ENCODE data around the gene CDK15. TPM values are rescaled to one million over a fixed set of nuclear protein-coding genes. Genes with fewer than 3 reads are reported as not detected.

Gene CDK15
- polyA plus RNA-seq, 1 experiment: 18.6 TPM

GRCh38 chr2:201788371-201788770 is 18.0 kb upstream of the CDK15 start:
- CTCF ChIA-PET: interaction anchor here (1.4 kb wide), 1 partner anchor 390 kb away, joined by 3 read pairs; no protein-coding TSS in a partner anchor

GRCh38 chr2:201789395-201789794 is 16.9 kb upstream of the CDK15 start:
- ChIA-PET POLR2A (no interaction called here), CTCF (interaction anchor here (0.5 to 1.4 kb wide), 2 partner anchors 314 to 389 kb away, joined by 3 to 4 read pairs; no protein-coding TSS in a partner anchor)
- Histone ChIP-seq H3K4me3 (ENCODE audit: low read depth, low read length) (no peak overlapping the region), H3K27ac (ENCODE audit: low read depth, low read length) (no peak overlapping the region), H3K9me3 (ENCODE audit: control insufficient read depth, insufficient read depth, low read length) (no peaks in the 10 kb centered on the region; the same call in 1 of the 2 replicates), H3K27me3 (ENCODE audit: control insufficient read depth, insufficient read depth, low read length) (no peaks in the 10 kb centered on the region)
- TF ChIP-seq CTCF (IDR thresholded peaks at IDR 0.05; ENCODE audit: low read depth, low read length): no peak
- DNase-seq (ENCODE audit: low read depth, low spot score): no peak

More at GRCh38 chr2:201788371-201788770, 18.0 kb upstream of the CDK15 start:
- POLR2A ChIA-PET: no interaction called here
- no peak overlapping the region for H3K27ac ChIP-seq (ENCODE audit: low read depth, low read length)
- H3K4me3 ChIP-seq (ENCODE audit: low read depth, low read length): no peak overlapping the region
- no peaks in the 10 kb centered on the region; the same call in 1 of the 2 replicates for H3K9me3 ChIP-seq (ENCODE audit: control insufficient read depth, insufficient read depth, low read length)
- no peaks in the 10 kb centered on the region for H3K27me3 ChIP-seq (ENCODE audit: control insufficient read depth, insufficient read depth, low read length)
- no peak for TF ChIP-seq CTCF (IDR thresholded peaks at IDR 0.05; ENCODE audit: low read depth, low read length)
- no peak for DNase-seq (ENCODE audit: low read depth, low spot score)

- POLR2A ChIA-PET: no interaction called here
- no peaks in the 10 kb centered on the region for H3K27me3 ChIP-seq (ENCODE audit: control insufficient read depth, insufficient read depth, low read length)
- H3K4me3 ChIP-seq (ENCODE audit: low read depth, low read length): no peak overlapping the region
- DNase-seq (ENCODE audit: low read depth, low spot score): no peak
- no peak overlapping the region for H3K27ac ChIP-seq (ENCODE audit: low read depth, low read length)
- CTCF ChIA-PET: no interaction called here
- TF ChIP-seq CTCF (IDR thresholded peaks at IDR 0.05; ENCODE audit: low read depth, low read length): no peak
- H3K9me3 ChIP-seq (ENCODE audit: control insufficient read depth, insufficient read depth, low read length): no peaks in the 10 kb centered on the region; the same call in 1 of the 2 replicates
These were observed 16.0 kb upstream of the CDK15 start for GRCh38 chr2:201790291-201790690.

- ChIA-PET CTCF (no interaction called here), POLR2A (no interaction called here)
- no peaks in the 10 kb centered on the region; the same call in 1 of the 2 replicates for H3K9me3 ChIP-seq (ENCODE audit: control insufficient read depth, insufficient read depth, low read length)
- no peak for TF ChIP-seq CTCF (IDR thresholded peaks at IDR 0.05; ENCODE audit: low read depth, low read length)
- H3K27ac ChIP-seq (ENCODE audit: low read depth, low read length): no peak overlapping the region
- no peaks in the 10 kb centered on the region for H3K27me3 ChIP-seq (ENCODE audit: control insufficient read depth, insufficient read depth, low read length)
- no peak for DNase-seq (ENCODE audit: low read depth, low spot score)
- H3K4me3 ChIP-seq (ENCODE audit: low read depth, low read length): no peak overlapping the region
These were observed 15.3 kb upstream of the CDK15 start for GRCh38 chr2:201790989-201791388.

- no peaks in the 10 kb centered on the region; the same call in 1 of the 2 replicates for H3K9me3 ChIP-seq (ENCODE audit: control insufficient read depth, insufficient read depth, low read length)
- no peak overlapping the region for H3K27ac ChIP-seq (ENCODE audit: low read depth, low read length)
- POLR2A ChIA-PET: interaction anchor here (1.2 kb wide), 1 partner anchor 242 kb away, joined by 3 read pairs; no protein-coding TSS in a partner anchor
- no peak for DNase-seq (ENCODE audit: low read depth, low spot score)
- CTCF ChIA-PET: interaction anchor here (2.8 kb wide), 1 partner anchor 66 kb away, joined by 14 read pairs; no protein-coding TSS in a partner anchor
- H3K4me3 ChIP-seq (ENCODE audit: low read depth, low read length): no peak overlapping the region
- TF ChIP-seq CTCF (IDR thresholded peaks at IDR 0.05; ENCODE audit: low read depth, low read length): no peak
- H3K27me3 ChIP-seq (ENCODE audit: control insufficient read depth, insufficient read depth, low read length): no peaks in the 10 kb centered on the region
These were observed 12.7 kb upstream of the CDK15 start for GRCh38 chr2:201793631-201794030.
